A673 (cell line): ENCODE results near the gene UBR4.

Experiments
- EZH2 ChIP-seq: fragments of 200-600 bp; sonication (generic); IDR thresholded peaks from 2 replicates; pipeline ENCODE4 v1.6.1; 2017; ENCODE audit warnings: borderline replicate concordance, low read depth, mild to moderate bottlenecking, mixed read lengths, antibody characterized with exemption, low read length; ENCODE audit not compliant: poor library complexity, severe bottlenecking
- TF ChIP-seq, protein P1 (sequence below): fragments of 300-800, 200-600 bp; sonication (generic); conservative IDR thresholded peaks from 2 replicates; pipeline ENCODE4 v1.5.1; 2017; ENCODE audit warnings: low read depth, mild to moderate bottlenecking, antibody characterized with exemption, low read length, moderate library complexity, mixed read lengths

DNA sequence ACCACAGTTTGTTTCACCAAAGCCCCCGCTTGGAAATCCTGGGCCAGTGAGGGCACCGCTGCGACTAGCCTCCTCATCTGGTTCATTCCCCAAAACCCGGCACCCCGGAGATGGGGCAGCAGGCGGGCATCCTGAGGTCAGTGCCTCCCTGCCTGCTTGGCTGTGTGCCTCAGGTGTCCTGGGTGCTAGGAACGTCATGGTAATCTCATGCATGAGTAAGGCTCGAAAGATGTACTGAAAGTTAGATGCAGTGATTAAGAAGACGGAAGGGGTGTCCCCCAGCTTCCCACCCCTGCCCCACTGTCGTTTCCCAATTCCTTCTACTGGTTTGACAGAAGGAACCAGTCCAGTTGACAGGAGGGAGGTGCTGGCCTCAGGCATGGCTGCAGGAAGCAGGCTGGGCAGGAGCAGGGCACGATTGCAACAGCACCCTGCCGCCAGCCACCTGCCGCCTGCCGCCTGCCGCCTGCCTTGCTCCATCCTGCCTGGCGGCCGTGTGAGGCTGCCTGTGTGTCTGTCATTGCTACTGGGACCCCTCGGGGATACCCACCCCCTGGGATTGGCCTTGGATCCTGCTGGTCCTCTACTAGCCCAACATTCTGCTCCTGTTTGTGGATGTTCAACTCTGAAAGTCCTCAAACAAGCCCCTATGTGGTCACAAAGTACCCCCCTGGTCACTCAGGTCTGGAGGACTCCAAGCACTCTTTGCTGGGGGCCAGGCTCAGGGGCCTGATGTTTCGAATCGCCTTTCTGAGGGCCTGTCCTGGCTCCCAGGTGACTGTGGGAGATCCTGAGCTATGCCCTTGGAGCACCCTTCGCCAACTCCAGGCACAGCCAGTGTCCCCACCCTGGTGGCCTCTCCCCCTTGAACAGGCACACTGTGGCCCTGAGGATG is 180.6 kb downstream of the UBR4 start:
- TF ChIP-seq, protein P1, sequence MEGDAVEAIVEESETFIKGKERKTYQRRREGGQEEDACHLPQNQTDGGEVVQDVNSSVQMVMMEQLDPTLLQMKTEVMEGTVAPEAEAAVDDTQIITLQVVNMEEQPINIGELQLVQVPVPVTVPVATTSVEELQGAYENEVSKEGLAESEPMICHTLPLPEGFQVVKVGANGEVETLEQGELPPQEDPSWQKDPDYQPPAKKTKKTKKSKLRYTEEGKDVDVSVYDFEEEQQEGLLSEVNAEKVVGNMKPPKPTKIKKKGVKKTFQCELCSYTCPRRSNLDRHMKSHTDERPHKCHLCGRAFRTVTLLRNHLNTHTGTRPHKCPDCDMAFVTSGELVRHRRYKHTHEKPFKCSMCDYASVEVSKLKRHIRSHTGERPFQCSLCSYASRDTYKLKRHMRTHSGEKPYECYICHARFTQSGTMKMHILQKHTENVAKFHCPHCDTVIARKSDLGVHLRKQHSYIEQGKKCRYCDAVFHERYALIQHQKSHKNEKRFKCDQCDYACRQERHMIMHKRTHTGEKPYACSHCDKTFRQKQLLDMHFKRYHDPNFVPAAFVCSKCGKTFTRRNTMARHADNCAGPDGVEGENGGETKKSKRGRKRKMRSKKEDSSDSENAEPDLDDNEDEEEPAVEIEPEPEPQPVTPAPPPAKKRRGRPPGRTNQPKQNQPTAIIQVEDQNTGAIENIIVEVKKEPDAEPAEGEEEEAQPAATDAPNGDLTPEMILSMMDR, result no peak
- no peak for TF ChIP-seq EZH2
